ENCODE data around the gene ZNF385A. TPM values are rescaled to one million over a fixed set of nuclear protein-coding genes. Genes with fewer than 3 reads are reported as not detected.

Gene ZNF385A, protein sequence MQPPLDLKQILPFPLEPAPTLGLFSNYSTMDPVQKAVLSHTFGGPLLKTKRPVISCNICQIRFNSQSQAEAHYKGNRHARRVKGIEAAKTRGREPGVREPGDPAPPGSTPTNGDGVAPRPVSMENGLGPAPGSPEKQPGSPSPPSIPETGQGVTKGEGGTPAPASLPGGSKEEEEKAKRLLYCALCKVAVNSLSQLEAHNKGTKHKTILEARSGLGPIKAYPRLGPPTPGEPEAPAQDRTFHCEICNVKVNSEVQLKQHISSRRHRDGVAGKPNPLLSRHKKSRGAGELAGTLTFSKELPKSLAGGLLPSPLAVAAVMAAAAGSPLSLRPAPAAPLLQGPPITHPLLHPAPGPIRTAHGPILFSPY
- total RNA-seq (2021) (17.5 and 26.8 TPM in 2 replicates), Bru-seq, nascent RNA (percentile 50 among the genes with signal in this experiment), BruChase-seq, experiment 1, labeled RNA remaining after a 2-hour chase (percentile 55 among the genes with signal in this experiment), BruChase-seq, experiment 2, labeled RNA remaining after a 6-hour chase (percentile 55 among the genes with signal in this experiment)
- long read RNA-seq, partial matches to known transcripts, result 1 of 19 reads
- long read RNA-seq, other reads (novel, unspliced or antisense), result 12 of 19 reads

DNA sequence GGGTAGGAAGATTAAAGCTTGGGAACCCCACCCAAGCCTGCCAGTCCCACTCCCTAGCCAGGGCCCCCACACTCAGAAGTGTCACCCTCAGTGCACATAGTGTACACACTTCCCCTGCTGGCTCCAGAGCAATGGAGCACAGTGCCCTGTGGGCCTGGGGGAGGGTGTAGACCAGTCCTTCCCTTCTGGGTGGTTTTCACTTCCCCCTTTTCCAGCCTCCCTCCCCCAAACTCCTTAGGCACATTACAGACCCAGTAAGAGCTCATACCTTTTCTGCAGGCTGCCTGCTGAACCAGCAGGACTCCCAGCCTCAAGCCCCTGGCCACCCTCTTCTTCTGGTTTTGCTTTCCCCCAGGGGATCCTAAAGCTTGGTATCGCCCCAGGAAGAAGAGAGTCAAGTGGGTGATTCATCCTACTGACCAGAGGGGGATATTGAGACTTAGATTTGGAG is at the start of gene ZNF385A:
ZNF385A (minus strand) TSS at position 143 of the 451 bp plus-strand sequence. CDS start 219 bp downstream, outside the sequence.
- TF ChIP-seq, protein P1, sequence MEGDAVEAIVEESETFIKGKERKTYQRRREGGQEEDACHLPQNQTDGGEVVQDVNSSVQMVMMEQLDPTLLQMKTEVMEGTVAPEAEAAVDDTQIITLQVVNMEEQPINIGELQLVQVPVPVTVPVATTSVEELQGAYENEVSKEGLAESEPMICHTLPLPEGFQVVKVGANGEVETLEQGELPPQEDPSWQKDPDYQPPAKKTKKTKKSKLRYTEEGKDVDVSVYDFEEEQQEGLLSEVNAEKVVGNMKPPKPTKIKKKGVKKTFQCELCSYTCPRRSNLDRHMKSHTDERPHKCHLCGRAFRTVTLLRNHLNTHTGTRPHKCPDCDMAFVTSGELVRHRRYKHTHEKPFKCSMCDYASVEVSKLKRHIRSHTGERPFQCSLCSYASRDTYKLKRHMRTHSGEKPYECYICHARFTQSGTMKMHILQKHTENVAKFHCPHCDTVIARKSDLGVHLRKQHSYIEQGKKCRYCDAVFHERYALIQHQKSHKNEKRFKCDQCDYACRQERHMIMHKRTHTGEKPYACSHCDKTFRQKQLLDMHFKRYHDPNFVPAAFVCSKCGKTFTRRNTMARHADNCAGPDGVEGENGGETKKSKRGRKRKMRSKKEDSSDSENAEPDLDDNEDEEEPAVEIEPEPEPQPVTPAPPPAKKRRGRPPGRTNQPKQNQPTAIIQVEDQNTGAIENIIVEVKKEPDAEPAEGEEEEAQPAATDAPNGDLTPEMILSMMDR (conservative IDR thresholded peaks at IDR 0.05; ENCODE audit: low read depth, low read length), result no peak
- TF ChIP-seq EZH2 (IDR thresholded peaks at IDR 0.05; ENCODE audit: borderline replicate concordance, low read depth, low read length, poor library complexity, severe bottlenecking), result no peak
- Histone ChIP-seq H3K4me3 (ENCODE audit: low read depth, low read length, poor library complexity, severe bottlenecking) (no peak within 1 kb of the TSS), H3K27ac (ENCODE audit: low read depth, low read length, poor library complexity, severe bottlenecking) (peak within 1 kb of the TSS; percentile 8), H3K9me3 (ENCODE audit: low read depth, low read length, poor library complexity, severe bottlenecking) (no peaks in the 10 kb centered on the region), H3K36me3 (ENCODE audit: insufficient read depth, low read length, poor library complexity, severe bottlenecking) (no peaks in the 10 kb centered on the region), H3K27me3 (replicated peaks; ENCODE audit: insufficient read depth, low read depth, low read length, poor library complexity) (no peaks in the 10 kb centered on the region), H3K4me1 (ENCODE audit: insufficient read depth, low read length, poor library complexity, severe bottlenecking) (peaks cover 35% of the 10 kb centered on the region)
- intact Hi-C loops (cut with micrococcal nuclease; ENCODE audit: unreplicated experiment), result no loop called here
- no peak for DNase-seq (ENCODE audit: low spot score)
- BruUV-seq (replicated peaks), result no TSS peak
- CTCF ChIA-PET, result interaction anchor here (0.5 to 1.0 kb wide), 2 partner anchors 15 kb away, joined by 3 read pairs; no protein-coding TSS in a partner anchor
- POLR2A ChIA-PET (ENCODE audit: low non-redundant PET), result no interaction called here

DNA sequence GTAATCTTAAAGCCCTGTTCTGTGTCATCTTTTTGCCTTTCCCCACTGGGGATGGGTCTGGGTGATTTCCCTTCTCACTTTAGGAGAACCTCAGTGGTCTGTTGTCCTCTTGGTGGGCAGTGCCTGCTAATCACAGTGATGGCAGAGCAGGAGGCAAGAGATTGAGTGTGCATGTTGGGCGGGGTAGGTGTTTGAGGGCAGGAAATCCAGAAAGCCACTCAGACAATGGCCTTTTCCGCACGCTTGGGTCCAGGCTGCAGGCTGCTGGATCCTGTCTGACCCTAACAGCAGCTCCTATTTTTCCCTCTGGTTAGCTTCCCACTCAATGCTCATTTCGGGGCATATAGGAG is 48.3 kb upstream of the ZNF385A start:
- CTCF ChIA-PET, result interaction anchor here (0.9 to 3.9 kb wide), 3 partner anchors 15 to 52 kb away, joined by 5 to 17 read pairs (median 6); no protein-coding TSS in a partner anchor
- no peak overlapping the region for H3K4me3 ChIP-seq (ENCODE audit: low read depth, low read length, poor library complexity, severe bottlenecking)
- H3K9me3 ChIP-seq (ENCODE audit: low read depth, low read length, poor library complexity, severe bottlenecking), result no peaks in the 10 kb centered on the region
- peak overlapping the region; percentile 30 for H3K27ac ChIP-seq (ENCODE audit: low read depth, low read length, poor library complexity, severe bottlenecking)
- no peaks in the 10 kb centered on the region for H3K36me3 ChIP-seq (ENCODE audit: insufficient read depth, low read length, poor library complexity, severe bottlenecking)
- intact Hi-C loops (cut with micrococcal nuclease; ENCODE audit: unreplicated experiment), result no loop called here
- POLR2A ChIA-PET (ENCODE audit: low non-redundant PET), result no interaction called here
- no TSS peak for BruUV-seq (replicated peaks)
- no peak for DNase-seq (ENCODE audit: low spot score)
- TF ChIP-seq, protein P1 (conservative IDR thresholded peaks at IDR 0.05; ENCODE audit: low read depth, low read length), result no peak
- no peak for TF ChIP-seq EZH2 (IDR thresholded peaks at IDR 0.05; ENCODE audit: borderline replicate concordance, low read depth, low read length, poor library complexity, severe bottlenecking)
- peaks cover 33% of the 10 kb centered on the region for H3K4me1 ChIP-seq (ENCODE audit: insufficient read depth, low read length, poor library complexity, severe bottlenecking)
- no peaks in the 10 kb centered on the region for H3K27me3 ChIP-seq (replicated peaks; ENCODE audit: insufficient read depth, low read depth, low read length, poor library complexity)

DNA sequence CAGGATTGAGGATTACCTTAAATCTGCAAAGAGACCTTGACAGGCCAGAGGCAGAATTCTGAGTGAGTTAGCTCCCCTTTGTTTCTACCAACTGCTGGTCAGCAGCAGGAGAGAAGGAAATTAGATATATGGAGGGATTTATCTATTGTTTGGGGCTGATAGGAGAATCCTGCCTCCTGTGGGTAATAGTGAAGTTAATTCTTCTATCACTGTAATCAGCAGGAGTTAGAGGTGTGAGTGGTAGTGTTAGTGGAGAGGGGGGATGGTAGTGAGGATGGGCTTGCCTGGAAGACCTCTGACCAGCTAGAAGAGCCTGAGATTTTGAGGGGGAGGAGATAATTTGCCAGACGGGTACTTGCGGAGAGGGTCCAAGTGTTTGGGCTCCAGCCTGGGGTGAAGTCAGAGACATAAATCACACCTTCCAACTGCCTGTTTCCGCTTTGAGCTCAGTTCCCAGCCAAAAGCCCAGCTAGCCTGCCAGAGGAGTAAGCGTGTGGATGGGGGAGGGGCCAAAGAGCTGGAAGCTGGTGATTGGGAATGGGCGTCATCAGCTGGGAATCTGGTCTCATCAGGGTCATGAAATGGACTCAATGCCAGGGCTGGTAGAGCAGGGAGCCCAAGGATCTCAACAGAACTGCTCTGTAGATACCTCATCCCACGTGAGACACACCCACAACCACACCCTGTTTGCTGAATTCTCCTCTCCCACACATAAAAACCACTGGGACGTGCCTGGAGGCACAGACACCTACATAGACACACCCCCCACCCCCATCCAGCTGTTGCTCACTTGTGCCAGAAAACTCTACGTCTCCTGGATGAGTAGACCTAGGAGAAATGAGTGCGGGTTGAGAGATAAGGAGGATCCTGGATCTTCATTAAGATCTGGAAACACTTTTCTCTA is 47.6 kb upstream of the ZNF385A start:
- BruUV-seq (replicated peaks), result no TSS peak

More for the DNA sequence above, 47.6 kb upstream of the ZNF385A start:
- H3K27ac ChIP-seq (ENCODE audit: low read depth, low read length, poor library complexity, severe bottlenecking), result peak overlapping the region; percentile 30
- H3K4me3 ChIP-seq (ENCODE audit: low read depth, low read length, poor library complexity, severe bottlenecking), result no peak overlapping the region
- ChIA-PET POLR2A (ENCODE audit: low non-redundant PET) (interaction anchor here (0.6 kb wide), 2 partner anchors 18 to 75 kb away, joined by 3 to 4 read pairs; no protein-coding TSS in a partner anchor), CTCF (interaction anchor here (0.9 to 3.9 kb wide), 3 partner anchors 14 to 52 kb away, joined by 5 to 17 read pairs (median 6); no protein-coding TSS in a partner anchor)
- H3K9me3 ChIP-seq (ENCODE audit: low read depth, low read length, poor library complexity, severe bottlenecking), result no peaks in the 10 kb centered on the region
- TF ChIP-seq, protein P1 (conservative IDR thresholded peaks at IDR 0.05; ENCODE audit: low read depth, low read length), result no peak
- TF ChIP-seq EZH2 (IDR thresholded peaks at IDR 0.05; ENCODE audit: borderline replicate concordance, low read depth, low read length, poor library complexity, severe bottlenecking), result no peak
- peak; percentile 85 for DNase-seq (ENCODE audit: low spot score)
- H3K36me3 ChIP-seq (ENCODE audit: insufficient read depth, low read length, poor library complexity, severe bottlenecking), result no peaks in the 10 kb centered on the region
- no peaks in the 10 kb centered on the region for H3K27me3 ChIP-seq (replicated peaks; ENCODE audit: insufficient read depth, low read depth, low read length, poor library complexity)
- intact Hi-C loops (cut with micrococcal nuclease; ENCODE audit: unreplicated experiment), result no loop called here
- peaks cover 33% of the 10 kb centered on the region for H3K4me1 ChIP-seq (ENCODE audit: insufficient read depth, low read length, poor library complexity, severe bottlenecking)

All from A673 (cell line).